B cell (primary cell): ENCODE results near the gene HABP2. TPM values are rescaled to one million over a fixed set of nuclear protein-coding genes. Genes with fewer than 3 reads are reported as not detected.

Experiments used
- ATAC-seq: fragments of 200-7000 bp; cut with Tn5 transposase; one replicate; pipeline ENCODE4 v1.10.0; 2021; ENCODE audit warnings: low read depth, mild to moderate bottlenecking, moderate number of reproducible peaks, moderate library complexity
- CTCF ChIA-PET: fragments of 350-600 bp; sonication (Branson Sonifier 250); formaldehyde crosslinking; loops from one replicate; lab custom pipeline; 2021; ENCODE audit warnings: antibody characterized with exemption, inconsistent platforms; lab: Charles Lee
- POLR2A ChIA-PET: fragments of 350-600 bp; sonication (Branson Sonifier 250); formaldehyde crosslinking; loops from one replicate; lab custom pipeline; 2021; ENCODE audit warnings: antibody characterized with exemption; lab: Charles Lee
- DNase-seq: peaks from one replicate; pipeline ENCODE4 v3.0.0; 2013
- H2AFZ ChIP-seq: 2 replicates; pipeline ENCODE4 v1.6.1; 2012; ENCODE audit warnings: mild to moderate bottlenecking, low read depth, low read length; ENCODE audit not compliant: insufficient read depth, poor library complexity, severe bottlenecking
- H3K27ac ChIP-seq, 2 donors: 1 replicate in 1 of 2; 2 replicates in 1 of 2; pipeline ENCODE4 v1.5.1; 2012 to 2013; ENCODE audit warnings: low read length in 2 of 2, mild to moderate bottlenecking in 2 of 2, moderate library complexity in 1 of 2
- H3K27me3 ChIP-seq, 4 experiments: fragments of 200-600 bp in 1 of 4; sonication (generic) in 1 of 4; replicated peaks in 1 of 4; 1 replicate in 2 of 4; 2 replicates in 2 of 4; pipeline versions ENCODE4 v1.6.1 to v1.7.0; 2013 to 2016; ENCODE audit warnings: low read length in 3 of 4, mild to moderate bottlenecking in 2 of 4, mixed read lengths in 1 of 4, moderate library complexity in 1 of 4; ENCODE audit not compliant: insufficient read depth in 4 of 4, control insufficient read depth in 3 of 4; ENCODE audit errors: control extremely low read depth in 1 of 4
- H3K36me3 ChIP-seq, 2 experiments: replicated peaks in 1 of 2; 1 replicate in 1 of 2; 2 replicates in 1 of 2; pipeline versions ENCODE4 v1.6.1 to v1.7.1; 2013; ENCODE audit warnings: low read length in 1 of 2; ENCODE audit not compliant: insufficient read depth in 2 of 2, control insufficient read depth in 1 of 2; ENCODE audit errors: control extremely low read depth in 1 of 2, extremely low read depth in 1 of 2
- H3K4me1 ChIP-seq, 2 donors: fragments of 200-600 bp in 1 of 2; sonication (generic) in 1 of 2; 1 replicate in 1 of 2; 2 replicates in 1 of 2; pipeline versions ENCODE4 v1.5.1 to v1.6.1; 2013 to 2017; ENCODE audit warnings: low read length in 2 of 2; ENCODE audit not compliant: control insufficient read depth in 2 of 2, insufficient read depth in 2 of 2
- H3K4me2 ChIP-seq: replicated peaks from 2 replicates; pipeline ENCODE3; 2012; ENCODE audit warnings: mild to moderate bottlenecking, low read depth, low read length; ENCODE audit not compliant: poor library complexity, severe bottlenecking
- H3K4me3 ChIP-seq, 5 experiments: fragments of 200-600 bp in 1 of 5; sonication (generic) in 1 of 5; 1 replicate in 3 of 5; 2 replicates in 2 of 5; pipeline versions ENCODE4 v1.5.1 to v1.7.0; 2011 to 2016; ENCODE audit warnings: low read length in 4 of 5, mild to moderate bottlenecking in 4 of 5, low read depth in 2 of 5, control low read depth in 1 of 5, moderate library complexity in 1 of 5; ENCODE audit not compliant: insufficient read depth in 1 of 5; ENCODE audit errors: control extremely low read depth in 1 of 5, extremely low read depth in 1 of 5
- H3K79me2 ChIP-seq: fragments of 200-600 bp; sonication (generic); one replicate; pipeline ENCODE4 v1.6.0; 2016; ENCODE audit warnings: low read length; ENCODE audit not compliant: control insufficient read depth, insufficient read depth
- H3K9ac ChIP-seq: fragments of 200-600 bp; sonication (generic); 2 replicates; pipeline ENCODE4 v1.6.1; 2017; ENCODE audit warnings: mild to moderate bottlenecking, low read length, moderate library complexity
- H3K9me3 ChIP-seq, 3 donors: one replicate each; pipeline versions ENCODE4 v1.6.1 to v1.7.1; 2013; ENCODE audit warnings: low read length in 2 of 3; ENCODE audit not compliant: control insufficient read depth in 2 of 3, insufficient read depth in 1 of 3; ENCODE audit errors: control extremely low read depth in 1 of 3
- H4K20me1 ChIP-seq: 2 replicates; pipeline ENCODE4 v1.6.0; 2012; ENCODE audit warnings: mild to moderate bottlenecking, low read length; ENCODE audit not compliant: insufficient read depth, control insufficient read depth, poor library complexity, severe bottlenecking
- H3K27ac Mint-ChIP-seq: one replicate; pipeline ENCODE4 v1.8.0; 2021; ENCODE audit warnings: mixed read lengths
- H3K27me3 Mint-ChIP-seq: one replicate; pipeline ENCODE4 v1.8.0; 2021; ENCODE audit warnings: mixed read lengths
- H3K4me1 Mint-ChIP-seq: one replicate; pipeline ENCODE4 v1.8.0; 2021; ENCODE audit warnings: mixed read lengths
- H3K4me3 Mint-ChIP-seq: one replicate; pipeline ENCODE4 v1.8.0; 2021; ENCODE audit warnings: mixed read lengths
- H3K9me3 Mint-ChIP-seq: one replicate; pipeline ENCODE4 v1.8.0; 2022; ENCODE audit warnings: mixed read lengths; ENCODE audit not compliant: insufficient read depth
- EZH2 ChIP-seq: IDR thresholded peaks from 2 replicates; pipeline ENCODE4 v1.6.1; 2012; ENCODE audit warnings: borderline replicate concordance, low read depth, mild to moderate bottlenecking, moderate library complexity, low read length; ENCODE audit not compliant: insufficient read depth, poor library complexity, severe bottlenecking
- WGBS: methylation state at CpG from one replicate; pipeline ENCODE4 v1.1.5; 2013; ENCODE audit warnings: missing lambda C conversion rate; ENCODE audit not compliant: insufficient coverage; 5-methylcytosine and 5-hydroxymethylcytosine counted together
- intact Hi-C: fragments of 100-400 bp; cut with micrococcal nuclease; formaldehyde crosslinking; loops from one replicate; pipeline ENCODE4 v1.10.0; 2022
- polyA plus RNA-seq: library from polyadenylated mRNA; depleted of rRNA; stranded (reverse); fragments of >200 nt; gene quantifications from 2 replicates; pipeline ENCODE4 v1.2.3, GENCODE V29; 2012
- total RNA-seq, 2 donors: library from RNA; stranded (reverse); fragments of 120-200 nt in 1 of 2; gene quantifications; 1 replicate in 1 of 2; 2 replicates in 1 of 2; pipeline versions ENCODE4 v1.2.3 to v1.2.4, GENCODE V29; 2013 to 2022
- TF ChIP-seq, protein P1 (sequence below): fragments of 200-600 bp; IDR thresholded peaks from one replicate; pipeline ENCODE4 v1.8.0; 2022; ENCODE audit warnings: antibody characterized with exemption, mild to moderate bottlenecking

Gene HABP2
- total and polyA plus RNA-seq, 2 donors (not counting 1 experiment from before 2014, with no cell fraction given), result not detected

DNA sequence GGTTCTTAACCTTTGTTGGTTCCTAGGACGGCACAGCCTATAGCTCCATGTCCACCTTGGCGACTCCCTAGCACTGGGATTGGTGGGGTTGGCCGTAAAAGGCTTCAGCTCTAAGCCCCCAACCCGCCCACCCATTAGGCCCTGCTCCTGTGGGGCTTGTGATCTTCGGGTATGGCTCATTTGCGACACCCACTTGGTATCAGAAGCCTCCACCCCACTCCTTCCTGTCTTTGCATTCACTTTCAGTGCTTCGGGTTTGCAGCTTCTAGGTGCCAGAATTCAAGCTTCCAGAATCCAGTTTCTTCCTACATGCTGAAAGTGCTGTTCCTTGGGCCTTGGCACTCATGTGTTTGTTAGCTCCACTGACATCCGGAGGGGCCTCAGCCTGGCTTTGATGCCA is 39.5 kb downstream of the HABP2 start:
- TF ChIP-seq, protein P1, sequence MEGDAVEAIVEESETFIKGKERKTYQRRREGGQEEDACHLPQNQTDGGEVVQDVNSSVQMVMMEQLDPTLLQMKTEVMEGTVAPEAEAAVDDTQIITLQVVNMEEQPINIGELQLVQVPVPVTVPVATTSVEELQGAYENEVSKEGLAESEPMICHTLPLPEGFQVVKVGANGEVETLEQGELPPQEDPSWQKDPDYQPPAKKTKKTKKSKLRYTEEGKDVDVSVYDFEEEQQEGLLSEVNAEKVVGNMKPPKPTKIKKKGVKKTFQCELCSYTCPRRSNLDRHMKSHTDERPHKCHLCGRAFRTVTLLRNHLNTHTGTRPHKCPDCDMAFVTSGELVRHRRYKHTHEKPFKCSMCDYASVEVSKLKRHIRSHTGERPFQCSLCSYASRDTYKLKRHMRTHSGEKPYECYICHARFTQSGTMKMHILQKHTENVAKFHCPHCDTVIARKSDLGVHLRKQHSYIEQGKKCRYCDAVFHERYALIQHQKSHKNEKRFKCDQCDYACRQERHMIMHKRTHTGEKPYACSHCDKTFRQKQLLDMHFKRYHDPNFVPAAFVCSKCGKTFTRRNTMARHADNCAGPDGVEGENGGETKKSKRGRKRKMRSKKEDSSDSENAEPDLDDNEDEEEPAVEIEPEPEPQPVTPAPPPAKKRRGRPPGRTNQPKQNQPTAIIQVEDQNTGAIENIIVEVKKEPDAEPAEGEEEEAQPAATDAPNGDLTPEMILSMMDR, result no peak
- no peak for TF ChIP-seq EZH2
- DNase-seq (no peak), ATAC-seq (no peak)
- Mint-ChIP-seq H3K27me3 (peaks cover 4% of the 10 kb centered on the region), H3K9me3 (no peaks in the 10 kb centered on the region), H3K4me3 (no peak overlapping the region), H3K4me1 (no peaks in the 10 kb centered on the region), H3K27ac (no peak overlapping the region)
- intact Hi-C loops, result no loop called here
- no peak overlapping the region for H3K4me3 ChIP-seq
- 90% methylated on average over 4 of the region's 8 CpGs for WGBS
- no peaks in the 10 kb centered on the region for H3K9me3 ChIP-seq
- H4K20me1 ChIP-seq, result no peaks in the 10 kb centered on the region
- no peak overlapping the region for H2AFZ ChIP-seq
- H3K36me3 ChIP-seq, result no peaks in the 10 kb centered on the region
- no peaks in the 10 kb centered on the region for H3K4me1 ChIP-seq
- POLR2A ChIA-PET, result no interaction called here
- no peaks in the 10 kb centered on the region for H3K79me2 ChIP-seq
- no peak overlapping the region for H3K9ac ChIP-seq
- no peak overlapping the region for H3K27ac ChIP-seq
- CTCF ChIA-PET, result no interaction called here
- no peak overlapping the region for H3K4me2 ChIP-seq
- H3K27me3 ChIP-seq, result peaks cover 0 to 2% (median 0%) of the 10 kb centered on the region in 4 experiments

DNA sequence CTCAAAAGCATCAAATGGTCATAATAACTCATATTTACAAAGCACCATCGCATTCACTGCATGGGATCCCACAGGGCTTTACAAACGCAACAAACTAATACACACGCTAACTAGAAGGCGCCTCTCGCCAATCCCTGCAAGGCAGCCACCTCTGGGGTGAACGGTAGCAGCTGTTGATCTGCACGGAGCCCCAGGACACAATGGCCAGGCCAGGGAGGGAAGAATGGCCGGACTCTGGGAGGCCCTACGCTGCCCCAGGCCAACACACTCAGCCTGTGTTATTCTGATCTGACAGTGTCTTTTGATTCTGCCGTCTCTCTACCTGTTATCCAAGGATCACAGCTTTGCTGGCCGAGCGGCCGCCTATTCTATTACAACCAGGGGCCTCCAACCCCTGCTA is 41.8 kb downstream of the HABP2 start:
- ChIA-PET CTCF (no interaction called here), POLR2A (no interaction called here)
- Histone ChIP-seq H3K27ac (no peak overlapping the region), H4K20me1 (no peaks in the 10 kb centered on the region), H2AFZ (no peak overlapping the region), H3K9ac (no peak overlapping the region), H3K36me3 (no peaks in the 10 kb centered on the region), H3K4me2 (no peak overlapping the region), H3K4me3 (no peak overlapping the region), H3K4me1 (no peaks in the 10 kb centered on the region), H3K27me3 (peaks cover 0 to 2% (median 0%) of the 10 kb centered on the region in 4 experiments), H3K79me2 (no peaks in the 10 kb centered on the region), H3K9me3 (no peaks in the 10 kb centered on the region)
- 93% methylated on average over 13 of the region's 13 CpGs for WGBS
- intact Hi-C loops, result no loop called here
- Mint-ChIP-seq H3K27ac (no peak overlapping the region), H3K9me3 (no peaks in the 10 kb centered on the region), H3K4me1 (no peaks in the 10 kb centered on the region), H3K4me3 (no peak overlapping the region), H3K27me3 (peaks cover 10% of the 10 kb centered on the region)
- DNase-seq (no peak), ATAC-seq (no peak)
- TF ChIP-seq EZH2, result no peak
- TF ChIP-seq, protein P1, result no peak
